ENCODE results near the gene MCCC1. TPM values are rescaled to one million over a fixed set of nuclear protein-coding genes. Genes with fewer than 3 reads are reported as not detected.
A peak's percentile ranks its signal among the peaks of the same experiment; 100 is the strongest.

MCCC1 gene
- total RNA-seq, 1 donor from 2014 or later: 19.8 TPM

- H3K4me1 Mint-ChIP-seq (ENCODE audit: unreplicated experiment): peaks cover 17% of the 10 kb centered on the region
Observed at GRCh38 chr3:183100376-183100775, 1.1 kb upstream of the MCCC1 start.

GRCh38 chr3:183099838-183100204 is 525 bp upstream of the MCCC1 start:
- TF ChIP-seq CTCF (IDR thresholded peaks at IDR 0.05; ENCODE audit: unreplicated experiment): no peak
- no peak for DNase-seq (ENCODE audit: low spot score)
- H3K4me1 Mint-ChIP-seq (ENCODE audit: unreplicated experiment): peaks cover 17% of the 10 kb centered on the region
- peak overlapping the region; percentile 95 for H3K27ac Mint-ChIP-seq (ENCODE audit: unreplicated experiment)
- peak overlapping the region; percentile 94 for H3K4me3 Mint-ChIP-seq (ENCODE audit: unreplicated experiment)
- H3K9me3 Mint-ChIP-seq (ENCODE audit: unreplicated experiment): no peaks in the 10 kb centered on the region
- peaks cover 3% of the 10 kb centered on the region for H3K36me3 Mint-ChIP-seq (ENCODE audit: low read depth, unreplicated experiment)
- H3K27me3 Mint-ChIP-seq (ENCODE audit: unreplicated experiment): no peaks in the 10 kb centered on the region

More at GRCh38 chr3:183100376-183100775, 1.1 kb upstream of the MCCC1 start:
- Mint-ChIP-seq H3K27ac (ENCODE audit: unreplicated experiment) (peak overlapping the region; percentile 95), H3K36me3 (ENCODE audit: low read depth, unreplicated experiment) (peaks cover 3% of the 10 kb centered on the region), H3K4me3 (ENCODE audit: unreplicated experiment) (no peak overlapping the region), H3K27me3 (ENCODE audit: unreplicated experiment) (no peaks in the 10 kb centered on the region), H3K9me3 (ENCODE audit: unreplicated experiment) (no peaks in the 10 kb centered on the region)
- TF ChIP-seq CTCF (IDR thresholded peaks at IDR 0.05; ENCODE audit: unreplicated experiment): no peak
- DNase-seq (ENCODE audit: low spot score): no peak

GRCh38 chr3:183098536-183099025 is 715 bp downstream of the MCCC1 start:
- DNase-seq (ENCODE audit: low spot score): no peak
- Mint-ChIP-seq H3K36me3 (ENCODE audit: low read depth, unreplicated experiment) (peaks cover 3% of the 10 kb centered on the region), H3K27ac (ENCODE audit: unreplicated experiment) (peak overlapping the region; percentile 81), H3K27me3 (ENCODE audit: unreplicated experiment) (no peaks in the 10 kb centered on the region), H3K9me3 (ENCODE audit: unreplicated experiment) (no peaks in the 10 kb centered on the region), H3K4me3 (ENCODE audit: unreplicated experiment) (peak overlapping the region; percentile 94), H3K4me1 (ENCODE audit: unreplicated experiment) (peaks cover 17% of the 10 kb centered on the region)
- no peak for TF ChIP-seq CTCF (IDR thresholded peaks at IDR 0.05; ENCODE audit: unreplicated experiment)

- TF ChIP-seq CTCF (IDR thresholded peaks at IDR 0.05; ENCODE audit: unreplicated experiment): no peak
- DNase-seq (ENCODE audit: low spot score): no peak
- Mint-ChIP-seq H3K27ac (ENCODE audit: unreplicated experiment) (no peak overlapping the region), H3K9me3 (ENCODE audit: unreplicated experiment) (no peaks in the 10 kb centered on the region), H3K4me3 (ENCODE audit: unreplicated experiment) (no peak overlapping the region), H3K36me3 (ENCODE audit: low read depth, unreplicated experiment) (peaks cover 7% of the 10 kb centered on the region), H3K27me3 (ENCODE audit: unreplicated experiment) (no peaks in the 10 kb centered on the region), H3K4me1 (ENCODE audit: unreplicated experiment) (peaks cover 15% of the 10 kb centered on the region)
Observed at GRCh38 chr3:183094711-183095110, 4.6 kb downstream of the MCCC1 start.

- peaks cover 6% of the 10 kb centered on the region for H3K36me3 Mint-ChIP-seq (ENCODE audit: low read depth, unreplicated experiment)
- no peaks in the 10 kb centered on the region for H3K9me3 Mint-ChIP-seq (ENCODE audit: unreplicated experiment)
- no peak for DNase-seq (ENCODE audit: low spot score)
- no peak for TF ChIP-seq CTCF (IDR thresholded peaks at IDR 0.05; ENCODE audit: unreplicated experiment)
- H3K4me3 Mint-ChIP-seq (ENCODE audit: unreplicated experiment): no peak overlapping the region
- H3K27me3 Mint-ChIP-seq (ENCODE audit: unreplicated experiment): no peaks in the 10 kb centered on the region
- peaks cover under 1% of the 10 kb centered on the region for H3K4me1 Mint-ChIP-seq (ENCODE audit: unreplicated experiment)
- no peak overlapping the region for H3K27ac Mint-ChIP-seq (ENCODE audit: unreplicated experiment)
Observed at GRCh38 chr3:183092256-183092655, 7.0 kb downstream of the MCCC1 start.
